ENCODE results near the gene ATP9B.

Gene ATP9B

DNA sequence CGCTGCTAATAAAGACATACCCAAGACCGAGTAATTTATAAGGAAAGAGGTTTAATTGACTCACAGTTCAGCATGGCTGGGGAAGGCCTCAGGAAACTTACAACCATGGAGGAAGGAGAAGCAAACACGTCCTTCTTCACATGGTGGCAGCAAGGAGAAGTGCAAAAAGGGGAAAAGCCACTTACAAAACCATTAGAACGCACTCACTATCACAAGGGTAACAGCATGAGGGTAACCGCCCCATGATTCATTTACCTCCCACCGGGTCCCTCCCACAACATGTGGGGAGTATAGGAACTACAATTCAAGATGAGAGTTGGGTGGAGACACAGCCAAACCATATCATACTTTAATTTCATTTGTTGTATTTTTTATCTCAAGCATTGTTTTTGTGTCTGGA lies 67.5 kb downstream of the ATP9B start:
- TF ChIP-seq, protein P1, sequence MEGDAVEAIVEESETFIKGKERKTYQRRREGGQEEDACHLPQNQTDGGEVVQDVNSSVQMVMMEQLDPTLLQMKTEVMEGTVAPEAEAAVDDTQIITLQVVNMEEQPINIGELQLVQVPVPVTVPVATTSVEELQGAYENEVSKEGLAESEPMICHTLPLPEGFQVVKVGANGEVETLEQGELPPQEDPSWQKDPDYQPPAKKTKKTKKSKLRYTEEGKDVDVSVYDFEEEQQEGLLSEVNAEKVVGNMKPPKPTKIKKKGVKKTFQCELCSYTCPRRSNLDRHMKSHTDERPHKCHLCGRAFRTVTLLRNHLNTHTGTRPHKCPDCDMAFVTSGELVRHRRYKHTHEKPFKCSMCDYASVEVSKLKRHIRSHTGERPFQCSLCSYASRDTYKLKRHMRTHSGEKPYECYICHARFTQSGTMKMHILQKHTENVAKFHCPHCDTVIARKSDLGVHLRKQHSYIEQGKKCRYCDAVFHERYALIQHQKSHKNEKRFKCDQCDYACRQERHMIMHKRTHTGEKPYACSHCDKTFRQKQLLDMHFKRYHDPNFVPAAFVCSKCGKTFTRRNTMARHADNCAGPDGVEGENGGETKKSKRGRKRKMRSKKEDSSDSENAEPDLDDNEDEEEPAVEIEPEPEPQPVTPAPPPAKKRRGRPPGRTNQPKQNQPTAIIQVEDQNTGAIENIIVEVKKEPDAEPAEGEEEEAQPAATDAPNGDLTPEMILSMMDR (IDR thresholded peaks at IDR 0.05; ENCODE audit: borderline replicate concordance, control extremely low read depth, extremely low read depth, insufficient read depth, missing control alignments) = no peak
- DNase-seq (ENCODE audit: low spot score) = no peak
- in situ Hi-C loops (cut with MboI; ENCODE audit: low sequenced_read_pairs, unreplicated experiment) = loop anchor here (25.0 kb wide), 1 partner anchor 99 kb away; no protein-coding TSS in a partner anchor

DNA sequence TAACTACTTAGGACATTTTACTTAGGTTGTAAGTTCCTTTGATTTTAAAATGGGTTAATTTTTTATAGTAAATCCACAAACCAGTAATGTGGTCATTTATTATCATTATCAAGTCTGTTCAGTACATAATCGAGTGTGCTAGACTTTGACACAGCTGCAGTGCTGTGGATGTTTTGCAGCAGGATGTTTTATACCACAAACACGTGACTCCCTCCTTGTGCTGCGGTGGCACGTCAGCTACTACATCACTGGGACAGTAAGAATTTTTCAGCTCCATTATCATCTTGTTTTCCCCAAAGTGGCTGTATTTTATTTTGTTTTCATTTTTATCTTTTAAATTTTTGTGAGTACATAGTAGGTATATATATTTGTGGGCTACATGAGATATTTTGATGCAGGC lies 70.0 kb downstream of the ATP9B start:
- TF ChIP-seq, protein P1 (IDR thresholded peaks at IDR 0.05; ENCODE audit: borderline replicate concordance, control extremely low read depth, extremely low read depth, insufficient read depth, missing control alignments) = no peak
- DNase-seq (ENCODE audit: low spot score) = no peak
- in situ Hi-C loops (cut with MboI; ENCODE audit: low sequenced_read_pairs, unreplicated experiment) = loop anchor here (25.0 kb wide), 1 partner anchor 102 kb away; no protein-coding TSS in a partner anchor

DNA sequence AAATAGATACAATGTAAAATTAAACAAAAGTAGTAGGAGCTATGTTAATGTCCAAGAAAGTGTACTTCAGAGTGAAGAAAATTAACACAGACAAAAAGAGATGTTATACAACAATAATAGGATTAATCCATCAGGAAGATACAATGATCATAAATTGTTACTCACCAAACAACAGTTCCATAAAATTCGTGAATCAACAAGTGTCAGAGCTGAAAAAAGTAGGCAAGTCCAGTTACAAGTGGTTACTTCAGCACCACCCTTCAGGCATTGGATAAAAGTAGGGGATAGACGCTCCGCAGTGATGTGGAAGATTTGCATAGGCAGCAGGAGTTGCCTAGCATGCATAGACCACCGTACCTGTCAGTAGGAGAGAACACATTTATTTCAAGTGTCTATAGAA lies 77.8 kb downstream of the ATP9B start:
- in situ Hi-C loops (cut with MboI; ENCODE audit: low sequenced_read_pairs, unreplicated experiment) = loop anchor here (25.0 kb wide), 1 partner anchor 110 kb away; no protein-coding TSS in a partner anchor
- TF ChIP-seq, protein P1 (IDR thresholded peaks at IDR 0.05; ENCODE audit: borderline replicate concordance, control extremely low read depth, extremely low read depth, insufficient read depth, missing control alignments) = no peak
- no peak for DNase-seq (ENCODE audit: low spot score)

DNA sequence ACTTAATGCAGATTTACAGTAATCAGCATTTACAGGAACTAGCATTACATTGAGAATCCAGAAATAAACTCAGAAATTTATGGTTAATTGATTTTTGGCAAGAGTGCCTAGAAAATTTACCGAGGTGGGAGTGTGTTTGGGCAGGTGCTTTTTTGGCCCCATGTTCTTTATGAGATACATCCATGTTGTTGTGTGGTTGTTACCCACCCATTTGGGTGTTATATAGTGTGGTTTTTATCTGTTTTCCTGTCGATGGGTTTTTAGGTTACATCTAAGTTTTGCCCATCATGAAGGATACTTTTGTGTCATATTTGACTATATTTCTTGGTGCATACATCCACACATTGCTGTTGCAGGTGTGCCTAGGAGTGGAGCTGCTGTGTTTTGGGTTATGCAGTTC lies 82.0 kb downstream of the ATP9B start:
- TF ChIP-seq, protein P1 (IDR thresholded peaks at IDR 0.05; ENCODE audit: borderline replicate concordance, control extremely low read depth, extremely low read depth, insufficient read depth, missing control alignments) = no peak
- in situ Hi-C loops (cut with MboI; ENCODE audit: low sequenced_read_pairs, unreplicated experiment) = no loop called here
- no peak for DNase-seq (ENCODE audit: low spot score)

DNA sequence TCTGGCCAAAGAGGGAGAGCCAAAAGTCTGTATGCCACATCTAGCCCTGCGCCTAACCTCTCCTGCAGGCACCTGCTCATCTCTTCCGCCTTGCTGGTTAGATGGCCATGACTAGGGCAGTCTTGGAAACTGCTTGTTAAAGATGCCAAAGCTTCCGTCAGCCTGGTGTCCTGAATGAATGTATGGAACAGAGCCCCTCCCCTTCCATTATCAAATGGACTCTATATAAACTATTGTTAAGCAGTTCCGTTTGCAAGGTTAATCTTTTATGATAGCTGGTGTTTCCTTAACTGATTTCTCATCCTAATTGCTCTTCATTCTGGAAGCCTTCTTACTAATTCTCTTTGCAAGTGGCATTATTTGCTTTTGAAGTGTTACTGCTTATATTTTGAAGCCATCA lies 87.1 kb downstream of the ATP9B start:
- in situ Hi-C loops (cut with MboI; ENCODE audit: low sequenced_read_pairs, unreplicated experiment) = no loop called here
- no peak for DNase-seq (ENCODE audit: low spot score)
- TF ChIP-seq, protein P1 (IDR thresholded peaks at IDR 0.05; ENCODE audit: borderline replicate concordance, control extremely low read depth, extremely low read depth, insufficient read depth, missing control alignments) = no peak

DNA sequence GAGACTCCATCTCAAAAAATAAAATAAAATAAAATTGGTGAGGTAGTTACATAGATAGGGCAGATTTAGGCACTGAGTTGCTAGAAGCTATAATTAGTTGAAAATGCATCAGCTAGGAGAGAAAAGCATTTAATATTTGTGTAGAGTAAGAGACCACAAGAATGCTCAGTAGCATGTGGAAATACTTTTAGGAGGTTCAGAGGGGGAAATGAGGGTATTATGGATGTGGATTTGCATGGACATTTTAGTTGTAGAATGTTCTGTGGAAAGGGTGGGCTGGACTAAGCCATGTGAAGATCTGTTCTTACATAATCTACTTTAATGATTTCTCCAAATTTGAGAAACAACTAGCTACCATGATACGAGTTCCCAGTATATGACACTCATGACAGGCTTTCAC lies 95.5 kb downstream of the ATP9B start:
- TF ChIP-seq, protein P1 (IDR thresholded peaks at IDR 0.05; ENCODE audit: borderline replicate concordance, control extremely low read depth, extremely low read depth, insufficient read depth, missing control alignments) = no peak
- DNase-seq (ENCODE audit: low spot score) = no peak
- in situ Hi-C loops (cut with MboI; ENCODE audit: low sequenced_read_pairs, unreplicated experiment) = no loop called here

DNA sequence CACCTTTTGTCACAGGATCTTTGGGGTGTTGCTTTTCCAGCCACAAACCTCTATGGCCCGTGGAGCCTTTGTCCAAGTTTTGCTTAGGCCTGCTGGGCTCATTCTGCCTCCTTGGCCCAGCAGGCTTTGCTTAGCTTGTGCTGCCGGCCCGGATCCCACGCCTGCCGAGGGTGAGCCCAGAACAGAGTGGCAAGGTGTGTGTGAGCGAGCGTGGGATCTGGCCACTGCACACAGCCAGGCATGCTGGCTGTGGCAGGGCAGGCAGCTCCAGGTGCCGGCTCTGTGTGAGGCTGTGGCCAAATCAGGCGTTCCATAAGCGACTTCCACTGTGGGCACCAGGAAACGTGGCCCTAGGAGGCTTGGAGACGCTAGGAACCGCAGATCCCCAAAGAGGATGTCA lies 97.5 kb downstream of the ATP9B start:
- DNase-seq (ENCODE audit: low spot score) = no peak
- in situ Hi-C loops (cut with MboI; ENCODE audit: low sequenced_read_pairs, unreplicated experiment) = no loop called here
- TF ChIP-seq, protein P1 (IDR thresholded peaks at IDR 0.05; ENCODE audit: borderline replicate concordance, control extremely low read depth, extremely low read depth, insufficient read depth, missing control alignments) = no peak

All from GM13976 (cell line).